ENCODE data around the gene CCR8.
"Not testable (repeated sequence)": the region's sequence is repeated elsewhere in the genome, so short reads cannot be mapped to it uniquely, and the experiment has no call there.

The CCR8 gene

GRCh38 chr3:39313289-39313688 is 16.2 kb upstream of the CCR8 start:
- DNase-seq (ENCODE audit: low read depth, low spot score), result no peak

DNA sequence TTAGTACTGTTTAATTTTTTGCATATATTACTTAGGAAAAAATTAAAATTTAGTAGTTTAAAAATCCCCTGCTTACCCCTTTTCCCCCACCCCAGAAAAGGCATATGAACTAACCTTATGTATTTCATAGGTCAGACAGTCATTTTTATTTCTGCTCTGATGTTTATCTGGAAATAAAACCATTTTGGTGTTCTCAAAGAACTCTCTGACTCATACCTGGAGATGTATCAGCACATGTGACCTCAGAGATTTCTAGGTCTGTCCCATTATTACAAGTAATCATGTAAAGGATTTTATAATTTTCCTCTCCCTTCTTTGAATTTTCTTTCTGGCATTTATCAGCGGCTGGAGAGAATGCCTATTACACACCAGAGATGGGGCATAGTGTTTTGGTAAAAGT is 14.1 kb upstream of the CCR8 start:
- no peak for DNase-seq (ENCODE audit: low read depth, low spot score)

DNA sequence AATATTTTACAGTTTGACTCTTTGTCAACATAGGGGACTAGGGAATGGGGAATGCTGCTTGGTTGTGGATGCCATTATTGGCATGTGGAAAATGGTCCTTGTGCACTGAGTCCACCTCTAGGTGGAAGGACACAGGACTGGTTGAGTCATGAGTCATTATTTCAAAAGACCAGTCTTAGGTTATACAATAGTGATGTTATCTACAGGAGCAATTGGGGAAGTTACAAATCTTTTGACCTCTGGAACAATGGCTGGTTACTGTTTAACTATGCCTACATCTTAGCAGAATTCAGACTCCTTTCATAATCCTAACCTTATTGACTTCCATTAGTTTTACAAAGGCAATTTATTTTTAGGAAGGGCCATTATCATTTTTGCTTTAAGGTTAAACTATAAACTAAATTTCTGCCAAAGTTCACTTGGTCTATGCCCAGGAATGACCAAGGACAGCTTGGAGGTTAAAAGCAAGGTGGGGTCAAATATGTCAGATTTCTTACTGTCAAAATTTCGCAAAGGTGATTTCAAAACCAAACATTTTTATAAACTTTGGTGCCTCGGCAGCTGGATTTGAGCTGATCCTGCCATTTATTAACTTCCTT is 11.8 kb upstream of the CCR8 start:
- no peak for DNase-seq (ENCODE audit: low read depth, low spot score)

- DNase-seq (ENCODE audit: low read depth, low spot score), result no peak
Observed at GRCh38 chr3:39318301-39318700, 11.2 kb upstream of the CCR8 start.

GRCh38 chr3:39319249-39319648 is 10.3 kb upstream of the CCR8 start:
- no peak for DNase-seq (ENCODE audit: low read depth, low spot score)

GRCh38 chr3:39321574-39321983 is 7.9 kb upstream of the CCR8 start:
- DNase-seq (ENCODE audit: low read depth, low spot score), result not testable (repeated sequence)

DNA sequence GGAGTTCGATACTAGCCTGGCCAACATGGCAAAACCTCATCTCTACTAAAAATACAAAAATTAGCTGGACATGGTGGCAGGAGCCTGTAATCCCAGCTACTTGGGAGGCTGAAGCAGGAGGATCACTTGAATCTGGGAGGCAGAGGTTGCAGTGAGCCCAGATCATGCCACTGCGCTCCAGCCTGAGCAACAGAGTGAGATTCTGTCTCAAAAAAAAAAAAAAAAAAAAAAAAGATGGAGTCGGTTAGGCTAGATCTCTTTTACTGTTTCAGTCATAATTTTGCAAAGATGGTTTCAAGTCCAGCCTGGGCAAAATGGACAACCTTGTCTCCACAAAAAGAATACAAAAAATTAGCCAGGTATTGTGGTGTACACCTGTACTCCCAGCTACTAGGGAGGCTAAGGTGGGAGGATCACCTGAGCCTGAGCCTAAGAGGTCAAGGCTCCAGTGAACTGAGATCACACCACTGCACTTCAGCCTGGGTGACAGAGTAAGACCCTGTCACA is 7.2 kb upstream of the CCR8 start:
- DNase-seq (ENCODE audit: low read depth, low spot score), result not testable (repeated sequence)

- no peak for DNase-seq (ENCODE audit: low read depth, low spot score)
Observed at GRCh38 chr3:39322936-39323335, 6.6 kb upstream of the CCR8 start.

GRCh38 chr3:39323494-39323893 is 6.0 kb upstream of the CCR8 start:
- DNase-seq (ENCODE audit: low read depth, low spot score), result no peak

GRCh38 chr3:39325236-39325635 is 4.3 kb upstream of the CCR8 start:
- no peak for DNase-seq (ENCODE audit: low read depth, low spot score)

- no peak for DNase-seq (ENCODE audit: low read depth, low spot score)
Observed at GRCh38 chr3:39327053-39327745, 2.3 kb upstream of the CCR8 start.

DNA sequence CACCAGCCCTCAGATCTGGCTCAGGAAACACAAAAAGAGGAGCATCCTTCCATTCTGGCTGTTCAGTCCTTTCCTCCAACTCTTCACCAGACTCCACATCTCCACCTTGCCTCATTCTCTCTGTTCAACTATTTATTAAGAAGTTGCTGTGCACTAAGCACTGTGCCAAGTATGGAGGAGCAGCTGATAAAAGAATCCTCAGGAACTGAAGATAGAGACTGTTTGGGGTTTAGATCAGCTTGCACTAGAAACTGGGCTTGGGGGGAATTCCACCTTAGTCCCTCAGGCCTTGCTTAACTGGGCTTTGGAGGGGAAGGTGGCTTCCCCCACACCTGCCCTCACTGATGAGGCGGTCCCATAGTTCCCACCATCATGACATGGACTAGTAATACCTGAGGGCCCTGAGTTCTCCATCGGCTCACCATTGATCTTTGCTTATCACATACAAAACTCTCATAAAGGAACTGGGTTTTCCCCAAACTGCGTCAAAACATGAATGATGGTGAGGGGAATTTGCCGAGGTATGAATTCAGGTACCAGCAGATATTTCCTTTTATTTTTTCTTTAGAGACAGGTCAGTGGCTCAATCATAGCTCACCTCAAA is 1.7 kb upstream of the CCR8 start:
- no peak for DNase-seq (ENCODE audit: low read depth, low spot score)

- DNase-seq (ENCODE audit: low read depth, low spot score), result no peak
Observed at GRCh38 chr3:39330824-39331223, 1.3 kb downstream of the CCR8 start.

GRCh38 chr3:39332525-39332924 is 3.0 kb downstream of the CCR8 start:
- DNase-seq (ENCODE audit: low read depth, low spot score), result no peak

DNA sequence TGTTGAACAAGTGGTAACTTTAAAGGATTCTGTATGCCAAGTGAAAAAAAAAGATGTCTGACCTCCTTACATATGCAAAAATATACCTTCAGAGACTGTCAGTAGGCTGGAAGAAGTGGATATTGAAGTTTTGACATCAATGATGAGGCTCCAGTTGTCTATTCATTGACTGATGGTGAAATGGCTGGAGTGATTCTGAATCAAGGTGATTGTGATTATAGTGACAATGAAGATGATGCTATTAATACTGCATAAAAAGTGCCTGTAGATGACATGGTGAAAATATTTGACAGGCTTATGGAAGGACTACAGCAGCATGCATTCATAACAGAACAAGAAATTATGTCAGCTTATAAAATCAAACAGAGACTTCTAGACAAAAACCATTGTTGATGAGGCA is 4.1 kb downstream of the CCR8 start:
- no peak for DNase-seq (ENCODE audit: low read depth, low spot score)

DNA sequence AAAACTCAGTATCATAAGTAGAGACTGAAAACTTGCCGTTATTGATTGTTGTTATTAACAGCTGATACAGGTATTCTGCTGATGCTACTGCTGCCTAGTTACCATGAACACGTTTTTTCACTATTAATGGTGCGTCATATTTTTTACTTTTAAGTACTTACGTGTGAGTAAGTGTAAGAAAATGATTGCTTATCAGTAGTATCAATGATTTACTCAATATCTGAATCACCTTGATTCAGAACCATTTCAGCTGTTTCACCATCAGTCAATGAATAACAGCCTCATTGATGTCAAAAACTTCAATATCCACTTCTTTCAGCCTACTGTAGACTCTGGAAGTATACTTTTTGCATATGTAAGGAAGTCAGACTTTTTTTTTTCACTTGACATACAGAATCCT is 4.7 kb downstream of the CCR8 start:
- no peak for DNase-seq (ENCODE audit: low read depth, low spot score)

DNA sequence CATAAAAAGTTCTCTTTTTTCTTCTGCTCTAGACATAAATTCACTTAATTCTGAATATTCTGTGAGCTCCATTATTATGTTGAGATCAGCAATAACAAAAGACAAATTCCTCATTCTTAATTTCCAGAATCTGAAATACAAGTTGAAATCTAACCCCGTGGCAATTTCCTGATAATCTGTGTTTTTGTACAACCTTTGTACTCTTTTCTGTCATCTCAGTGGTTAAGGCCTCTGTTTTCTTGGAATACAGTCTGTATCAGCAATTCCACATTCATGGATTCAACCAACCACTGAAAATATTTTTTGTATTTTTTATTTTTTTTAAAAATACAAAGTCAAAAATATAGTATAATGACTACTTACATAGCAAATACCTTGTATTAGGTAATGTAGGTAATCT is 8.7 kb downstream of the CCR8 start:
- DNase-seq (ENCODE audit: low read depth, low spot score), result no peak

DNA sequence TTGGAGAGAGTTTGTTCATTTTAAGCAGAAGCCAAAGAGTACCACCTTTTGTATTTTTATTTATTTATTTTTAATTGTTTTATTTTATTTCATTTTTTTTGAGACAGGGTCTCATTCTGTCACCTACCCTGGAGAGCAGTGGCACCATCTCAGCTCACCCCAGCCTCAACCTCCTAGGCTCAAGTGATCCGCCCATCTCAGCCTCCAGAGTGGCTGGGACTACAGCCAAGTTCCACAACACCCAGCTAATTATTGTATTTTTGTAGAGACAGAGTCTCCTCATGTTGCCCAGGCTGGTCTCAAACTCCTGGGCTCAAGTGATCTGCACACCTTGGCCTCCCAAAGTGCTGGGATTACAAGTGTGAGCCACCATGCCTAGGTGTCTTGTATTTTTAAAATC is 9.6 kb downstream of the CCR8 start:
- DNase-seq (ENCODE audit: low read depth, low spot score), result no peak

DNA sequence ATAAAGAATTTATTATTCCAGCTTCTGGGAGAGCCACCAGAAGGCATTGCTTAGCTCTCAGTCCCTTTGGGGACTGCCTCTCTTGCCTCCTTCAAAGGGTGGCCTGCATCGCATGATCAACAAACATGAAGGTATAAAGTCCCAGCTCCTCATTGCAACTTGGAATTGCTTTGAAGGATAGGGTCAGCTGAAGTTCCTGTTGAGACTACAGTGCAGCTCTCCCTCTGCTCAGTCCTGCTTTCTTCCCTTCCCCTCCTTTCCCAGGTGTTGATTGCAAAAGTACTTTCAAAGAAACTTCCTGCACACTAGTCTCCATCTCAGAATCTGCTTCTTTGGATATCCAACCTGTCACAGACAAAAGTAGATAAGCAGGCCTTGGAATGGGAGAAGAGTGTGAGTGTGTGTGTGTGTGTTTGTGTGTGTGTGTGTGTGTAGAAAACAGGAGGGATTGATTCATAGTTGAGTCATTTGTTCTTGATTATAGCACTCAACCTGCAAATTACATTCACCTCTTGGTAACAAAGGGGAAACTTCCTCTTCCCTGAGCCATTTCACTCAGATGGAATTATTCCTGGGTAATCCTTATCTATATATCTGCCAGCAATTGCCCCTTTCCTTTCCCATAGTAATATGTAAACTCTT is 13.7 kb downstream of the CCR8 start:
- no peak for DNase-seq (ENCODE audit: low read depth, low spot score)

GRCh38 chr3:39343760-39344159 is 14.3 kb downstream of the CCR8 start:
- DNase-seq (ENCODE audit: low read depth, low spot score), result no peak

DNA sequence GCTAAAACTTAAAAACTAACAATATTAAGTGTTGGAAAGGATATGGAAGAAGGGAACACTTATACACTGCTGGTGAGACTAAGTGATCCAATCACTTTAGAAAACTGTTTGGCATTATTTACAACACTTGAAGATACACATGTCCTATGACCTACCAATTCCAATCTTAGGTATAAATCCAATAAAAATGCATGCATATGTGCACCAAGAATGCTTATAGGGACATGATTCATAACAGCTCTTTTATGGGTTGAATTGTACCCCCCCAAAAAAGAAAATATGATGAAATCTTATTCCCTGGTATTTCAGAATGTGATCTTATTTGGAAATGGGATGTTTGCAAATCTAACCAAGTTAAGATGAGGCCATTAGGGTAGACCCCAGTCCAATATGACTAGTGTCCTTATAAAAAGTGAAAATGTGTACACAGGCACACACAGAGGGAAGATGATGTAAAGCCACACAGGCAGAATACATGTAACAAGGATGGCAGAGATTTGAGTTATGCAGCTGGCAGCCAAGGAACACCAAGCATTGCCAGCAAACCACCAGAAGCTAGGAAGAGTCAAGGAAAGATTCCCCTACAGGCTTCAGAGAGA is 15.3 kb downstream of the CCR8 start:
- DNase-seq (ENCODE audit: low read depth, low spot score), result no peak

Data from activated naive CD8-positive, alpha-beta T cell treated with anti-CD3 and anti-CD28 coated beads, Interleukin-2, amount 50 U/mL, for 16 hours (primary cell).